NCI-H524 (cell line): ENCODE results near the gene LRRC37A3.
"Not testable (repeated sequence)": the region's sequence is repeated elsewhere in the genome, so short reads cannot be mapped to it uniquely, and the experiment has no call there.

Experiments used
- DNase-seq, 2 experiments: peaks; one replicate each; lab custom pipeline; 2025; lab: John Stamatoyannopoulos, UW

LRRC37A3 gene

DNA sequence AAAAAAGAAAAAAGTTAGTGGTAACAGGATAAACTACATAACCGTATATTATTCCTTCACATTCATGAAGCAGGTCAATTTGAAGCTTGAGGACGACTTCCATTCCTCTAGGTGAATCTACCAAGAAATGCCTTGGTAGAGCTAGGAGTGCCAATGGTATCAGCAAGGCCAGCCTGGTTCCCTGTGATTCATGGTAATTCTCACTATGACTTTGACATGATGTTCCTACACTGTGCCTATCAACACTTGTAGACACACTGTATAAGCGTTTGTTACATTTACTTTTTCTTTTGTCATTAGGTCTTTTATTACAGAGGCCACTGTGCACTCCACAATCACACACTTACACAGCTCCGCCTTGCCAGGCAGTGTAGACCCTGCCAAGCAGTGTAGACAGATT is 7.2 kb upstream of the LRRC37A3 start:
- not testable (repeated sequence) for DNase-seq

GRCh38 chr17:64925244-64925643 is 6.0 kb upstream of the LRRC37A3 start:
- DNase-seq: not testable (repeated sequence)

GRCh38 chr17:64923051-64923568 is 3.8 kb upstream of the LRRC37A3 start:
- DNase-seq: not testable (repeated sequence)

DNA sequence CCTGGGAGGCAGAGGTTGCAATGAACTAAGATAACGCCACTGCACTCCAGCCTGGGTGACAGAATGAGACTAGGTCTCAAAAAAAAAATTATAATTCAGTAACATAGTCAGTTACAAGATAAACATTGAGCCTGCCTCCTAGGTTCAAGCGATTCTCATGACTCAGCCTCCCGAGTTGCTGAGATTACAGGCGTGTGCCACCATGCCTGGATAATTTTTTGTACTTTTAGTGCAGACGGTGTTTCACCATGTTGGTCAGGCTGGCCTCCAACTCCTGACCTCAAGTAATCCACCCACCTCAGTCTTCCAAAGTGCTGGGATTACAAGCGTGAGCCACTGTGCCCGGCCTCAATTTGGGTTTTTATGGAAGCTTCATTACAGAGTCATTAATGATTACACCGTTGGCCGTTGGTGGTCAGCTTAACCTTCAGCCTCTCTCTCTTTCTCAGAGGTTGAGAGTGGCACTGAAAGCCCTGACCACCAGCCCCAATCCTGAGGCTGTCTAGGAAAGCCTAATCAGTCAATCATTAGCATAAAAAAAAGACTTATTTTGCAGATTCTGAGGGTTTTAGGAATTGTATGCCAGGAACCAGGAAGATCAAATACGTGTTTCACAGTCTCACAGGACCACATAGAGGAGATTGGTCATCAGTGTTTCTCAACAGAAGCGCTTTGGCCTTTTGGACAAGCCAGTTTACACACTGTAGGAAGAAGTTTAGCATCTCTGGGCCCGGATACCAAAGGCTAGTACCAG is 1.3 kb upstream of the LRRC37A3 start:
- DNase-seq: peak in 1 of 2 experiments; percentile 28

- peak in 1 of 2 experiments; percentile 25 for DNase-seq
These were observed 744 bp upstream of the LRRC37A3 start for GRCh38 chr17:64920026-64920418.

- peak; percentile 38 to 63 for DNase-seq
These were observed 413 bp downstream of the LRRC37A3 start for GRCh38 chr17:64918842-64919288.

DNA sequence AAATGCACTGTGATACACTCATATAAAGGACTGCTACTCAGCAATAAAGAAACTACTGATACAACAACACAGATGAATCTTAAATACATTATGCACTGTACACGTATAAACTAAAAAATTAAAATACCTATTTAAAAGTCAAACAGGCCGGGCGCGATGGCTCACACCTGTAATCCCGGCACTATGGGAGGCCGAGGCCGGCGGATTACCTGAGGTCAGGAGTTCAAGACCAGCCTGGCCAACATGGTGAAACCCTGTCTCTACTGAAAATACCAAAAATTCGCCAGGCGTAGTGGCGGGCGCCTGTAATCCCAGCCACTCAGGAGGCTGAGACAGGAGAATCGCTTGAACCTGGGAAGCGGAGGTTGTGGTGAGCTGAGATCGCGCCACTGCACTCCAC is 1.7 kb downstream of the LRRC37A3 start:
- not testable (repeated sequence) for DNase-seq

GRCh38 chr17:64915244-64915643 is 4.0 kb downstream of the LRRC37A3 start:
- DNase-seq: not testable (repeated sequence)

- DNase-seq: not testable (repeated sequence)
These were observed 9.1 kb downstream of the LRRC37A3 start for GRCh38 chr17:64910191-64910514.

- DNase-seq: not testable (repeated sequence)
These were observed 9.6 kb downstream of the LRRC37A3 start for GRCh38 chr17:64909511-64910190.

GRCh38 chr17:64904069-64904468 is 15.2 kb downstream of the LRRC37A3 start:
- not testable (repeated sequence) for DNase-seq

DNA sequence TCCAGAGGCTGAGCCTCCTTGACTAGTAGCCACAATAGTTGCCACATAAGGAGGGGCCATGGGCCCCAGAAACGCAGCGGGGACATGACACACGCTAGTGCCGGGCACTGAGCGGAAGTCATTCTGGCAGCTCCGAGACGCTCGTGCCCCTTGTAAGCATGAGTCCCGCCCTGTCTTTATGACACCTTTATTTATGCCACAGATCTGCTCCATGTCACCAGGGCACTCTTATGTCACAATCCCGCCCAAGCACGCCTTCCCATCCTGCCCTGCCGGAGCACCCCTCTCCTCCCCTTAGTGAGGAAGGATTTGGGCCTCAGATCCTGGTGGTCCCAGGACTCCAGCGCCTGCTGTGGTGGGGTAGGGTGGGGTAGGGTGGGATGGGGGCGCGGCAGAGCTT is 22.1 kb downstream of the LRRC37A3 start:
- DNase-seq: not testable (repeated sequence)

DNA sequence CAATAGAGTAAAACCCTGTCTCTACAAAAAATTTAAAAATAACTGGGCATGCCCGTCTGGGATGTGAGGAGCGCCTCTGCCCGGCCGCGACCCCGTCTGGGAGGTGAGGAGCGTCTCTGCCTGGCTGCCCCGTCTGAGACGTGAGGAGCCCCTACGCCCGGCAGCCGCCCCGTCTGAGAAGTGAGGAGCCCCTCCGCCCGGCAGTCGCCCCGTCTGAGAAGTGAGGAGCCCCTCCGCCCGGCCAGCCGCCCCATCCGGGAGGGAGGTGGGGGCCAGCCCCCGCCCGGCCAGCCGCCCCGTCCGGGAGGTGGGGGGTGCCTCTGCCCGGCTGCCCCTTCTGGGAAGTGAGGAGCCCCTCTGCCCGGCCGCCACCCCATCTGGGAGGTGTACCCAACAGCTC is 45.1 kb downstream of the LRRC37A3 start:
- DNase-seq: not testable (repeated sequence)

GRCh38 chr17:64847504-64848466 is 71.5 kb downstream of the LRRC37A3 start:
- DNase-seq: peak; percentile 41 to 63

DNA sequence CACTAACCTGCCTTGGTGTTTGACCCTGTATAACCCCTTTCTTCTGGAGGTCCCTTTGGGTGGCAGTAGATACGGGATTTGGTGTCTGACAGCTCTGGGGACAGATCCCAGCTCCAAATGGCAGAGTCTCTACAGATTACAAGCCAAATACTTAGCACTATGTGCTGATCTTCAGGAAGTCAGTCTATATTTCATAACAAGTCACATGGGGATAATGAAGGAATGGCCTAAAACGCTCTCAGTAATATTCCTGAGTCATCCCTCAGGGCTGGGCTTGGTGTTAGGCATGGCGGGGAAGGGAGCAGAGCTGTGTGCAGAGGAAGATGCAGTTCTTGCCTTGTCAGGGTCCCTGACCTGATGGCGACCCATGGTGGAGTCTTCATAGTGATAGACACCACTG is 72.4 kb downstream of the LRRC37A3 start:
- DNase-seq: not testable (repeated sequence)

DNA sequence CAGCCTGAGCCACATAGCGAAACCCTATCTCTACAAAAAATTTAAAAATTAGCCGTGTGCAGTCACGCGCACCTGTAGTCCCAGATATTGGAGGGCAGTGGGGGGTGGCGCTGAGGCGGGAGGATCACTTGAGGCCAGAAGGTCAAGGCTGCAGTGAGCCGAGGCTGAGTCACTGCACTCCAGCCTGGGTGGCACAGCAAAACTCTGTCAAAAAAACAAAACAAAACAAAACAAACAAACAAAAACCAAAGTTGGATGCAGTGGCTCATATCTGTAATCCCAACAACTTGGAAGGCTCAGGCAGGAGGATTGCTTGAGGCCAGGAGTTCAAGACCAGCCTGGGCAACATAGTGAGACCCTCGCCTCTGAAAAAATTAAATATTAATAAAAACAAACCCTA is 75.4 kb downstream of the LRRC37A3 start:
- not testable (repeated sequence) for DNase-seq

DNA sequence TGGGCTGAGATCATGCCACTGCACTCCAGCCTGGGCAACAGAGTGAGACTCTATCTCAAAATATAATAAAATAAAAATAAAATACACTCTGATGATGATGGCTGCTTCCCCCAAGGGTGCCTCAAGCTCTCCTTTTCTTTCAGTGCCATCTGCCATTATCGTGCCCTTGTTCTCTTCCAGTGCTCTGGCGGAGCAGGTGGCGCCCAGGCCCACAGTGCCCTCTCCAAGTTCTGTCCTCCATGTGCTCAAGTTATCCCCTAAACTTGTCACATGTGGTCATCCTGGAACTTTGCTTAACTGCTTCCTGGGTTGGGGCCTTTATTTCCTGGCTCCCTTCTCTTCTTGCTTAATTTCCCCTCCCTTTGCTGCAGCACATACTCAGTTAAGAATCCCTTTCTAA is 76.4 kb downstream of the LRRC37A3 start:
- DNase-seq: peak in 1 of 2 experiments; percentile 8

- not testable (repeated sequence) for DNase-seq
These were observed 78.3 kb downstream of the LRRC37A3 start for GRCh38 chr17:64840960-64841359.

- DNase-seq: not testable (repeated sequence)
These were observed 80.8 kb downstream of the LRRC37A3 start for GRCh38 chr17:64838513-64838912.

DNA sequence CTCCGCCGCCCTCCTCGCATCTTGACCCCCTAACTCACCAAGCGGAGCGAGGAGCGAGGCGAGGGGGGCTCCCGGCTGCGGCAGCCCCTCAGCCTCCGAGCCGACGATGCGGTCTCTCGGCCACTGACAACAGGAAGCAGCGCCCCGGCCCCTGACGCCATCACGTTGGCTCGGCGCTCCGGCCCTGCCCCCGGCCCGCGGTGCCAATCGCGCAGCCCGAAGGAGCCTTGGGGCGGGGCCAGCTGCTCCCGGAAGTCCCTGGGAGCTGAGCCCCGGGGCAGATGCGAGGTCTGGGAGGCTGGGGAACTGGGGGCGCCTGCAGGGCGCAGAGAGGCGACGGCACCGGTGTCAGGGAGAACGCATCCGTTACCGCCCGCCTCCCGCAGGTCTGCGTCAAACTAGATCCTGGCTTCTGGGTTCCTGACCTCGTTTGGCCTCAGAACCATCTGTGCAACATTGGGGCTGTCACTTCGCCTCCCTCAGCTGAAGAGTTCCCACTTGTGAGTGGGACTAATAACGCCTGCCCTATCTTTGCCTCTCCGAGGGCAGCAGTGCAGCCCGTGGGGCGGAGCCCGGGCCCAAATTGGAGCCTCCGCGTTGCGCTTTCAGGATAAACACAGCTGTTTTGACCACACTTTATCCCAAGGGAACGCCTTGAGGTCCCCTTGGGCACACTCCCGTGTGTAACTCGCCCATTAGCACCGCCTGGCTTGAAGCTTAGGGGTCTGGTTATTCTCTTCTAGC is 82.1 kb downstream of the LRRC37A3 start:
- DNase-seq: peak; percentile 61 to 81

DNA sequence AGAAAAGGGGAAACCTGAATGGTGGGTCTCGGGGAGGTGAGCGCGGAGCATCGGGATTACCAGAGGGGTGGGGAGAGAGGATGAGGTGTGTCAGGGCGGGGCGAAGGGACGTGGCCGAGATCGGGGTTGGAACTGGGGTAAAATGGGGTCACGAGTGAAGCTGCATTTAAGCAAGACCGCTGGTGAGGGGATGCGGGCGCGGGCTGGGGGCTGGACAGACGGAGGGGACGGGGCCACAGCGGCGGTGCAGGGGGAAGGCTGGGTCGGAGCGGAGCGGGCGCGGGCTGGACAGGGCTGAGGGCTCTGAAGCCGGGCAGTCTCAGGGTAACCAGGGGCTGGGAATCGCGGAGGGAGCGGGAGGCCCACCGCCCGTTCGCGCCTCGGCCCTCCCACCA is 82.7 kb downstream of the LRRC37A3 start:
- DNase-seq: peak in 1 of 2 experiments; percentile 23
